K562 (cell line): ENCODE results near the gene MARK3. TPM values are rescaled to one million over a fixed set of nuclear protein-coding genes. Genes with fewer than 3 reads are reported as not detected.
A peak's percentile ranks its signal among the peaks of the same experiment; 100 is the strongest.

Experiments
- CREM ChIP-seq: IDR thresholded peaks from 2 replicates; pipeline ENCODE4 v1.6.1; 2014; ENCODE audit warnings: antibody characterized with exemption, low read depth
- DPF2 ChIP-seq: fragments of 450-650 bp; IDR thresholded peaks from 2 replicates; pipeline ENCODE4 v1.6.1; 2016
- GABPA ChIP-seq: fragments of 200-800 bp; sonication (Bioruptor generic); conservative IDR thresholded peaks from 2 replicates; pipeline ENCODE4 v1.6.1; 2016; ENCODE audit warnings: low read depth, missing genetic modification characterization, missing compliant biosample characterization
- RFX1 ChIP-seq: fragments of 450-650 bp; IDR thresholded peaks from 2 replicates; pipeline ENCODE4 v1.6.1; 2016; ENCODE audit warnings: mild to moderate bottlenecking, moderate library complexity
- ZBTB11 ChIP-seq, 3 experiments: fragments of 200-800 bp in 1 of 3; fragments of 250-450 bp in 1 of 3; fragments of 450-650 bp in 1 of 3; sonication (Bioruptor Pico) in 1 of 3; sonication (Bioruptor generic) in 1 of 3; formaldehyde crosslinking in 1 of 3; IDR thresholded peaks; 2 replicates each; pipeline versions ENCODE4 v1.6.1 to v1.8.0; 2016 to 2022; ENCODE audit warnings: mild to moderate bottlenecking in 2 of 3, missing genetic modification characterization in 2 of 3, missing compliant biosample characterization in 1 of 3, moderate library complexity in 1 of 3
- ZNF408 ChIP-seq: fragments of 250-450 bp; sonication (Bioruptor Pico); IDR thresholded peaks from 2 replicates; pipeline ENCODE4 v1.4.0; 2020; ENCODE audit warnings: low read depth, mild to moderate bottlenecking, moderate library complexity
- polyA plus RNA-seq, 8 experiments: library from polyadenylated mRNA; depleted of rRNA in 4 of 8; stranded (reverse) in 5 of 8; unstranded in 3 of 8; fragments of >200 nt; fragmentation: Nextera tagmentation in 2 of 8; fragmentation: Illumina TruSeq in 1 of 8; extraction: Ambion mirVana in 2 of 8; extraction: Trizol in 1 of 8; gene quantifications; 2 replicates each; pipeline versions ENCODE4 v1.2.1 to v1.2.3, GENCODE V29; 2011 to 2014; ENCODE audit warnings: inconsistent platforms in 1 of 8, missing spikeins in 1 of 8
- total RNA-seq, 7 experiments: library from RNA; depleted of rRNA in 6 of 7; stranded (reverse); fragments of >200 nt in 6 of 7; fragmentation: Illumina TruSeq in 2 of 7; extraction: Trizol in 2 of 7; gene quantifications; 2 replicates each; pipeline versions ENCODE4 v1.2.1 to v1.2.3, GENCODE V29; 2011 to 2021; ENCODE audit warnings: low replicate concordance in 1 of 7
- TF ChIP-seq, protein P1 (sequence below): fragments of 450-650 bp; IDR thresholded peaks from 2 replicates; pipeline ENCODE4 v1.6.1; 2016; ENCODE audit warnings: mild to moderate bottlenecking, moderate library complexity
- TF ChIP-seq, protein P2 (sequence below), 2 experiments: IDR thresholded peaks; 2 replicates each; pipeline ENCODE4 v1.6.1; 2012; ENCODE audit warnings: improper control_type of control experiment in 2 of 2, low read depth in 2 of 2, low read length in 2 of 2, borderline replicate concordance in 1 of 2

Gene MARK3
- total and polyA plus RNA-seq, 9 of the 15 experiments (the other 6 are each of a cell fraction or from before 2014, with no cell fraction given) = 10.1 to 68.7 (median 56.3) TPM

- TF ChIP-seq, protein P1, sequence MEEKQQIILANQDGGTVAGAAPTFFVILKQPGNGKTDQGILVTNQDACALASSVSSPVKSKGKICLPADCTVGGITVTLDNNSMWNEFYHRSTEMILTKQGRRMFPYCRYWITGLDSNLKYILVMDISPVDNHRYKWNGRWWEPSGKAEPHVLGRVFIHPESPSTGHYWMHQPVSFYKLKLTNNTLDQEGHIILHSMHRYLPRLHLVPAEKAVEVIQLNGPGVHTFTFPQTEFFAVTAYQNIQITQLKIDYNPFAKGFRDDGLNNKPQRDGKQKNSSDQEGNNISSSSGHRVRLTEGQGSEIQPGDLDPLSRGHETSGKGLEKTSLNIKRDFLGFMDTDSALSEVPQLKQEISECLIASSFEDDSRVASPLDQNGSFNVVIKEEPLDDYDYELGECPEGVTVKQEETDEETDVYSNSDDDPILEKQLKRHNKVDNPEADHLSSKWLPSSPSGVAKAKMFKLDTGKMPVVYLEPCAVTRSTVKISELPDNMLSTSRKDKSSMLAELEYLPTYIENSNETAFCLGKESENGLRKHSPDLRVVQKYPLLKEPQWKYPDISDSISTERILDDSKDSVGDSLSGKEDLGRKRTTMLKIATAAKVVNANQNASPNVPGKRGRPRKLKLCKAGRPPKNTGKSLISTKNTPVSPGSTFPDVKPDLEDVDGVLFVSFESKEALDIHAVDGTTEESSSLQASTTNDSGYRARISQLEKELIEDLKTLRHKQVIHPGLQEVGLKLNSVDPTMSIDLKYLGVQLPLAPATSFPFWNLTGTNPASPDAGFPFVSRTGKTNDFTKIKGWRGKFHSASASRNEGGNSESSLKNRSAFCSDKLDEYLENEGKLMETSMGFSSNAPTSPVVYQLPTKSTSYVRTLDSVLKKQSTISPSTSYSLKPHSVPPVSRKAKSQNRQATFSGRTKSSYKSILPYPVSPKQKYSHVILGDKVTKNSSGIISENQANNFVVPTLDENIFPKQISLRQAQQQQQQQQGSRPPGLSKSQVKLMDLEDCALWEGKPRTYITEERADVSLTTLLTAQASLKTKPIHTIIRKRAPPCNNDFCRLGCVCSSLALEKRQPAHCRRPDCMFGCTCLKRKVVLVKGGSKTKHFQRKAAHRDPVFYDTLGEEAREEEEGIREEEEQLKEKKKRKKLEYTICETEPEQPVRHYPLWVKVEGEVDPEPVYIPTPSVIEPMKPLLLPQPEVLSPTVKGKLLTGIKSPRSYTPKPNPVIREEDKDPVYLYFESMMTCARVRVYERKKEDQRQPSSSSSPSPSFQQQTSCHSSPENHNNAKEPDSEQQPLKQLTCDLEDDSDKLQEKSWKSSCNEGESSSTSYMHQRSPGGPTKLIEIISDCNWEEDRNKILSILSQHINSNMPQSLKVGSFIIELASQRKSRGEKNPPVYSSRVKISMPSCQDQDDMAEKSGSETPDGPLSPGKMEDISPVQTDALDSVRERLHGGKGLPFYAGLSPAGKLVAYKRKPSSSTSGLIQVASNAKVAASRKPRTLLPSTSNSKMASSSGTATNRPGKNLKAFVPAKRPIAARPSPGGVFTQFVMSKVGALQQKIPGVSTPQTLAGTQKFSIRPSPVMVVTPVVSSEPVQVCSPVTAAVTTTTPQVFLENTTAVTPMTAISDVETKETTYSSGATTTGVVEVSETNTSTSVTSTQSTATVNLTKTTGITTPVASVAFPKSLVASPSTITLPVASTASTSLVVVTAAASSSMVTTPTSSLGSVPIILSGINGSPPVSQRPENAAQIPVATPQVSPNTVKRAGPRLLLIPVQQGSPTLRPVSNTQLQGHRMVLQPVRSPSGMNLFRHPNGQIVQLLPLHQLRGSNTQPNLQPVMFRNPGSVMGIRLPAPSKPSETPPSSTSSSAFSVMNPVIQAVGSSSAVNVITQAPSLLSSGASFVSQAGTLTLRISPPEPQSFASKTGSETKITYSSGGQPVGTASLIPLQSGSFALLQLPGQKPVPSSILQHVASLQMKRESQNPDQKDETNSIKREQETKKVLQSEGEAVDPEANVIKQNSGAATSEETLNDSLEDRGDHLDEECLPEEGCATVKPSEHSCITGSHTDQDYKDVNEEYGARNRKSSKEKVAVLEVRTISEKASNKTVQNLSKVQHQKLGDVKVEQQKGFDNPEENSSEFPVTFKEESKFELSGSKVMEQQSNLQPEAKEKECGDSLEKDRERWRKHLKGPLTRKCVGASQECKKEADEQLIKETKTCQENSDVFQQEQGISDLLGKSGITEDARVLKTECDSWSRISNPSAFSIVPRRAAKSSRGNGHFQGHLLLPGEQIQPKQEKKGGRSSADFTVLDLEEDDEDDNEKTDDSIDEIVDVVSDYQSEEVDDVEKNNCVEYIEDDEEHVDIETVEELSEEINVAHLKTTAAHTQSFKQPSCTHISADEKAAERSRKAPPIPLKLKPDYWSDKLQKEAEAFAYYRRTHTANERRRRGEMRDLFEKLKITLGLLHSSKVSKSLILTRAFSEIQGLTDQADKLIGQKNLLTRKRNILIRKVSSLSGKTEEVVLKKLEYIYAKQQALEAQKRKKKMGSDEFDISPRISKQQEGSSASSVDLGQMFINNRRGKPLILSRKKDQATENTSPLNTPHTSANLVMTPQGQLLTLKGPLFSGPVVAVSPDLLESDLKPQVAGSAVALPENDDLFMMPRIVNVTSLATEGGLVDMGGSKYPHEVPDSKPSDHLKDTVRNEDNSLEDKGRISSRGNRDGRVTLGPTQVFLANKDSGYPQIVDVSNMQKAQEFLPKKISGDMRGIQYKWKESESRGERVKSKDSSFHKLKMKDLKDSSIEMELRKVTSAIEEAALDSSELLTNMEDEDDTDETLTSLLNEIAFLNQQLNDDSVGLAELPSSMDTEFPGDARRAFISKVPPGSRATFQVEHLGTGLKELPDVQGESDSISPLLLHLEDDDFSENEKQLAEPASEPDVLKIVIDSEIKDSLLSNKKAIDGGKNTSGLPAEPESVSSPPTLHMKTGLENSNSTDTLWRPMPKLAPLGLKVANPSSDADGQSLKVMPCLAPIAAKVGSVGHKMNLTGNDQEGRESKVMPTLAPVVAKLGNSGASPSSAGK = peak; percentile 20; the same call in 1 of the 2 replicates
- TF ChIP-seq RFX1 = peak; percentile 20; the same call in 1 of the 2 replicates
- peak; percentile 41; the same call in 1 of the 2 replicates for TF ChIP-seq GABPA (tag)
- TF ChIP-seq ZNF408 (CRISPR knock-in tag) = no peak
- TF ChIP-seq ZBTB11 (CRISPR knock-in tag; IDR thresholded peaks at IDR 0.05) = peak in 1 of 3 experiments; percentile 40; a peak in 1 of 6 replicates
- peak; percentile 53 for TF ChIP-seq CREM
- TF ChIP-seq DPF2 = peak; percentile 55; the same call in 1 of the 2 replicates
- TF ChIP-seq, protein P2, sequence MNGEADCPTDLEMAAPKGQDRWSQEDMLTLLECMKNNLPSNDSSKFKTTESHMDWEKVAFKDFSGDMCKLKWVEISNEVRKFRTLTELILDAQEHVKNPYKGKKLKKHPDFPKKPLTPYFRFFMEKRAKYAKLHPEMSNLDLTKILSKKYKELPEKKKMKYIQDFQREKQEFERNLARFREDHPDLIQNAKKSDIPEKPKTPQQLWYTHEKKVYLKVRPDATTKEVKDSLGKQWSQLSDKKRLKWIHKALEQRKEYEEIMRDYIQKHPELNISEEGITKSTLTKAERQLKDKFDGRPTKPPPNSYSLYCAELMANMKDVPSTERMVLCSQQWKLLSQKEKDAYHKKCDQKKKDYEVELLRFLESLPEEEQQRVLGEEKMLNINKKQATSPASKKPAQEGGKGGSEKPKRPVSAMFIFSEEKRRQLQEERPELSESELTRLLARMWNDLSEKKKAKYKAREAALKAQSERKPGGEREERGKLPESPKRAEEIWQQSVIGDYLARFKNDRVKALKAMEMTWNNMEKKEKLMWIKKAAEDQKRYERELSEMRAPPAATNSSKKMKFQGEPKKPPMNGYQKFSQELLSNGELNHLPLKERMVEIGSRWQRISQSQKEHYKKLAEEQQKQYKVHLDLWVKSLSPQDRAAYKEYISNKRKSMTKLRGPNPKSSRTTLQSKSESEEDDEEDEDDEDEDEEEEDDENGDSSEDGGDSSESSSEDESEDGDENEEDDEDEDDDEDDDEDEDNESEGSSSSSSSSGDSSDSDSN (IDR thresholded peaks at IDR 0.05; ENCODE audit: borderline replicate concordance in 1 of 2, low read depth in 2 of 2, low read length in 2 of 2) = 0 out of 4 replicates have a peak, but pooled peaks of 1 of the 2 experiments have one; percentile 48
Observed at GRCh38 chr14:103372552-103373304, 12.5 kb upstream of the MARK3 start (continued).
